ENCODE results near the gene RAD51B. TPM values are rescaled to one million over a fixed set of nuclear protein-coding genes. Genes with fewer than 3 reads are reported as not detected.
A peak's percentile ranks its signal among the peaks of the same experiment; 100 is the strongest.

The RAD51B gene
- total and polyA plus RNA-seq, 2 of the 13 experiments (the other 11 are each of a cell fraction or from before 2014, with no cell fraction given), result 7.0 to 9.5 TPM

- TF ChIP-seq AHDC1 (CRISPR knock-in tag; IDR thresholded peaks at IDR 0.05; ENCODE audit: borderline replicate concordance) (peak; percentile 59; the same call in 1 of the 2 replicates), NFRKB (IDR thresholded peaks at IDR 0.05) (no peak), ZNF354B (CRISPR knock-in tag; IDR thresholded peaks at IDR 0.05) (no peak), TRIM24 (CRISPR knock-in tag; IDR thresholded peaks at IDR 0.05) (0 out of 2 replicates have a peak, but pooled peaks have one; percentile 15), ZNF329 (CRISPR knock-in tag; IDR thresholded peaks at IDR 0.05; ENCODE audit: low read depth) (no peak), ZNF710 (CRISPR knock-in tag; IDR thresholded peaks at IDR 0.05; ENCODE audit: borderline replicate concordance) (0 out of 2 replicates have a peak, but pooled peaks have one; percentile 52), ZBTB38 (CRISPR knock-in tag; IDR thresholded peaks at IDR 0.05) (no peak), PRMT3 (CRISPR knock-in tag; IDR thresholded peaks at IDR 0.05; ENCODE audit: borderline replicate concordance, low read depth) (no peak), ZNF33A (CRISPR knock-in tag; IDR thresholded peaks at IDR 0.05; ENCODE audit: borderline replicate concordance) (no peak), TAF1 (CRISPR knock-in tag; IDR thresholded peaks at IDR 0.05) (peak; percentile 19; the same call in 1 of the 2 replicates), BHLHE40 (IDR thresholded peaks at IDR 0.05; ENCODE audit: low read length) (no peak), ATF4 (CRISPR knock-in tag; IDR thresholded peaks at IDR 0.05) (no peak), TFDP2 (CRISPR knock-in tag; IDR thresholded peaks at IDR 0.05) (no peak), JUND (CRISPR knock-in tag; IDR thresholded peaks at IDR 0.05) (peak; percentile 88), SIX1 (CRISPR knock-in tag; IDR thresholded peaks at IDR 0.05; ENCODE audit: borderline replicate concordance) (no peak), THAP11 (CRISPR knock-in tag; IDR thresholded peaks at IDR 0.05) (no peak), RBM22 (optimal IDR thresholded peaks at IDR 0.05; ENCODE audit: low read length) (no peak)
Measured at GRCh38 chr14:68520637-68521556, 701.3 kb downstream of the RAD51B start (continued).

Measured in HepG2 (cell line).